Measurements from ENCODE around the gene ATL1.

The ATL1 gene

DNA sequence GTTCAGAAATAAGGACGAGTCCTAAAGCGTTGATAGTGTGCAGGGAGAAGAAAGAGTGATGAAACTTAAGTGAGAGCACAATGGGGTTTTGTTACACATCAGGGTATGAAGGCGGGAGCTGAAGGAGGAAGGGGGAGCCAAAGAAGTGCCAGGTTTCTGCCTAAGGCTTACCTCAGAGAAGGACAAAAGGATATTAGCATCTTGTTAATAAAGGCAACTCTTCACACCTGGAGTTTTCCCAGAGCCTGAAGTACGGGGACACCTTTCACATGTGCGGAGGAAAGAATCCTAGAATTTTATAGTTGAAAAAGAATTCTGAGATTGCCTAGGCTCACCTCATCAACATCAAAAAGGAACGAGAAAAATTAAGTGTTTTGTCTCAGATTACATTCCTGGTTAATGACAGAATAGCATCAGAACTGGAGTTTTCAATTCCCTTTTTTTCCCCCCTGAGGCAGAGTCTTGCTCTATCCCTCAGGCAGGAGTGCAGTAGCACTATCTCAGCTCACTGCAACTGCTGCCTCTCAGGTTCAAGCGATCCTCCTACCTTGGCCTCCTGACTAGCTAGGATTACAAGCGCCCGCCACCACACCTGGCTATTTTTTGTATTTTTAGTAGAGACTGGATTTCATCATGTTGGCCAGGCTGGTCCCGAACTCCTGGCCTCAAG is 110.4 kb downstream of the ATL1 start:
- TF ChIP-seq, protein P1, sequence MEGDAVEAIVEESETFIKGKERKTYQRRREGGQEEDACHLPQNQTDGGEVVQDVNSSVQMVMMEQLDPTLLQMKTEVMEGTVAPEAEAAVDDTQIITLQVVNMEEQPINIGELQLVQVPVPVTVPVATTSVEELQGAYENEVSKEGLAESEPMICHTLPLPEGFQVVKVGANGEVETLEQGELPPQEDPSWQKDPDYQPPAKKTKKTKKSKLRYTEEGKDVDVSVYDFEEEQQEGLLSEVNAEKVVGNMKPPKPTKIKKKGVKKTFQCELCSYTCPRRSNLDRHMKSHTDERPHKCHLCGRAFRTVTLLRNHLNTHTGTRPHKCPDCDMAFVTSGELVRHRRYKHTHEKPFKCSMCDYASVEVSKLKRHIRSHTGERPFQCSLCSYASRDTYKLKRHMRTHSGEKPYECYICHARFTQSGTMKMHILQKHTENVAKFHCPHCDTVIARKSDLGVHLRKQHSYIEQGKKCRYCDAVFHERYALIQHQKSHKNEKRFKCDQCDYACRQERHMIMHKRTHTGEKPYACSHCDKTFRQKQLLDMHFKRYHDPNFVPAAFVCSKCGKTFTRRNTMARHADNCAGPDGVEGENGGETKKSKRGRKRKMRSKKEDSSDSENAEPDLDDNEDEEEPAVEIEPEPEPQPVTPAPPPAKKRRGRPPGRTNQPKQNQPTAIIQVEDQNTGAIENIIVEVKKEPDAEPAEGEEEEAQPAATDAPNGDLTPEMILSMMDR (IDR thresholded peaks at IDR 0.05) = no peak
- Mint-ChIP-seq H3K4me3 (no peak overlapping the region), H3K4me1 (peaks cover 11% of the 10 kb centered on the region), H3K27ac (no peak overlapping the region), H3K9me3 (no peaks in the 10 kb centered on the region), H3K27me3 (ENCODE audit: low read depth, poor library complexity) (peaks cover 2% of the 10 kb centered on the region), H3K36me3 (ENCODE audit: low read depth) (peaks cover under 1% of the 10 kb centered on the region)
- DNase-seq = no peak

DNA sequence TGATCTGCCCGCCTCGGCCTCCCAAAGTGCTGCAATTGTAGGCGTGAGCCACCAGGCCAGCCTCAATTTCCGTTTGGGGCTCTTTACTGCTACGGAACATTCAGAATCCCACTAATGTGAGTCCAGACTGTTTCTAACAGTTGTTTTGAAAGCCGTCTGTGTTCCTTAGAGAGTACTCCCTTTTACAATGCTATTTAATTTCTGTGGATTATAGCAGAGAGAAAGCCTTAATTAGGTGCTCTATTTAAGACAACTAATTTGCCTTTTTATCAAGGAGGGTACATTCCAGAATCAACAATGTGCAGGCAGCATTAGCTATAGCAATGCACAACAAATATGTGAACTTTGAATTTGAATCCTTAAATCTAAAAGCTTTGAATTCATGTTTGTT is 110.9 kb downstream of the ATL1 start:
- peaks cover 2% of the 10 kb centered on the region for H3K27me3 Mint-ChIP-seq (ENCODE audit: low read depth, poor library complexity)
- no peak for DNase-seq
- H3K27ac Mint-ChIP-seq = no peak overlapping the region
- H3K9me3 Mint-ChIP-seq = no peaks in the 10 kb centered on the region
- no peaks in the 10 kb centered on the region for H3K36me3 Mint-ChIP-seq (ENCODE audit: low read depth)
- TF ChIP-seq, protein P1 (IDR thresholded peaks at IDR 0.05) = no peak
- no peak overlapping the region for H3K4me3 Mint-ChIP-seq
- peaks cover 11% of the 10 kb centered on the region for H3K4me1 Mint-ChIP-seq

DNA sequence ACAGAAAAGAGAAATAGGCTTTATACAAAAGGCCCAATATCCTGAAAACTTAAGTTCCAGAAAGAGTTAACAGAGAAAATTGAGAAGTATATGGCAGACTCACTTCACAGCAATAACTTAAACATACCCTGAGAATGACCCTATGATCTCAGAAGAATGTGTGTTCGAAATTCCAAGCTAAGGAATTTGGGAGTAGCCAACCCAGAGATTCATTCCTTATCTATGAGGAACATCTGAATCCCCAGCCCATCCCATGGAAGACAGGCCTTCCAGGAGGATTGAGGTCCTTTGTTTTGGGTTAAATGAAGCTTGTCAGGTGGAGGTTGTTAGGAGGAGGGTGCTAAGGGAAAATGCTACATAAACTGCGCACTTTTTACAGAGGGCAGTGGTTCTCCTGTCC is 115.7 kb downstream of the ATL1 start:
- Mint-ChIP-seq H3K27me3 (ENCODE audit: low read depth, poor library complexity) (peaks cover 2% of the 10 kb centered on the region), H3K36me3 (ENCODE audit: low read depth) (no peaks in the 10 kb centered on the region), H3K4me3 (no peak overlapping the region), H3K27ac (no peak overlapping the region), H3K4me1 (peaks cover 5% of the 10 kb centered on the region), H3K9me3 (no peaks in the 10 kb centered on the region)
- DNase-seq = no peak
- TF ChIP-seq, protein P1 (IDR thresholded peaks at IDR 0.05) = no peak

DNA sequence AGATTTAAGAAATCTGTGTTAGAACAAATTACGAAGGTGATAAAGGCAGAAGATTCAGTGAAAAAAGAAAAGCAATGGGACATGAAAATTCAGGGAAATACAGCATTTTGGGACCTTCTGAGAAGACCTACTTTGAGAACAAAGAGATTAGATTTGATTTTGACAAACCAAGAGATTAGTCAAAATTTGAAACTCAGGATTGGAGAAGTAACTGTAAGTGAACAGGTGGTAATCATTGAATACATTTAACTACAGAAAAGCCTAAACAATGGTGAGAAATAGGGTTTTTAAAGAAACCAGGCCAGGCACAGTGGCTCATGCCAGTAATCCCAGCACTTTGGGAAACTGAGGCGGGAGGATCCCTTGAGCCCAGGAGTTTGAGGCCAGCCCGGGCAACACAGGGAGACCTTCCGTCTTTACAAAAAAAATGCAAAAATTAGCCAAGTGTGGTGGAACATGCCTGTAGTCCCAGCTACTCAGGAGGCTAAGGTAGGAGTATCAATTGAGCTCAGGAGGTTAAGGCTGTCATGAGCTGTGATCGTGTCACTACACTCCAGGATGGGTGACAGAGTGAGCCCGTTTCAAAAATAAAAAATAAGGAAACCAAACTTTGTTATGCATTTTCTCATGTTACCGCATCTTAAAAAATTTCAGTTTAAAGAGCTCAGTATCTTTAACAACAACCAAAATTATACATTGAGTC is 117.0 kb downstream of the ATL1 start:
- Mint-ChIP-seq H3K4me1 (peaks cover 5% of the 10 kb centered on the region), H3K4me3 (no peak overlapping the region), H3K9me3 (peaks cover 5% of the 10 kb centered on the region), H3K36me3 (ENCODE audit: low read depth) (no peaks in the 10 kb centered on the region), H3K27me3 (ENCODE audit: low read depth, poor library complexity) (peaks cover 2% of the 10 kb centered on the region), H3K27ac (no peak overlapping the region)
- no peak for DNase-seq
- TF ChIP-seq, protein P1 (IDR thresholded peaks at IDR 0.05) = no peak

DNA sequence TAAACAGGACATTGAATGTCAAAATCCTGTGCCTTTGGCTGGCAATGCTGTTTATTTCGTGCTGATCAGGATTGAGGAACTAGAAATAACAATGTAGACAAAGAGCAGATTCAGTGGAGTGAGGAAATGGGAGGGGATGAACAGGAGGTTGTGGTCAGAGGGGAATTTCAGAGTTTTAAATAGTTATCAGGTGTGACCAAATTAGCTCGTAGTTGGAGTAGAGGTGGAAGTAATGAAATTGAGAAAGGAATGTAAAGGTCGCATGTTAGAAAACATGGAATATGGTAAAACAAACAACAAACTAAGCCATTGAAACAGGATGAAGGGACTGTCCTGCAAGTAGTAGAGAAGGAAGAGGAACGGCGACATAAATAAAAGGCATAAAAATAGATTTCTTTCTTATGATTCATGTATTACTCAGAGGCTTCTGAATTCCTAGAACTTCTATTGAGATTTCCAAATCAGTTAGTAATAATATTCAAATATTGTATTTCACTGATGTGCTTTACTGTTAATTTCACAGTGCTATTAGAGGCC is 117.7 kb downstream of the ATL1 start:
- H3K4me1 Mint-ChIP-seq = peaks cover 5% of the 10 kb centered on the region
- peaks cover 2% of the 10 kb centered on the region for H3K27me3 Mint-ChIP-seq (ENCODE audit: low read depth, poor library complexity)
- H3K27ac Mint-ChIP-seq = no peak overlapping the region
- TF ChIP-seq, protein P1 (IDR thresholded peaks at IDR 0.05) = no peak
- no peak for DNase-seq
- H3K9me3 Mint-ChIP-seq = peaks cover 5% of the 10 kb centered on the region
- H3K36me3 Mint-ChIP-seq (ENCODE audit: low read depth) = no peaks in the 10 kb centered on the region
- no peak overlapping the region for H3K4me3 Mint-ChIP-seq

Data from nephron progenitor cell (in vitro differentiated cells).